ENCODE data around the gene TMEM134. TPM values are rescaled to one million over a fixed set of nuclear protein-coding genes. Genes with fewer than 3 reads are reported as not detected.

TMEM134 gene
- total and polyA plus RNA-seq, 9 of the 15 experiments (the other 6 are each of a cell fraction or from before 2014, with no cell fraction given), result 0.63 to 48.4 (median 10.7) TPM

DNA sequence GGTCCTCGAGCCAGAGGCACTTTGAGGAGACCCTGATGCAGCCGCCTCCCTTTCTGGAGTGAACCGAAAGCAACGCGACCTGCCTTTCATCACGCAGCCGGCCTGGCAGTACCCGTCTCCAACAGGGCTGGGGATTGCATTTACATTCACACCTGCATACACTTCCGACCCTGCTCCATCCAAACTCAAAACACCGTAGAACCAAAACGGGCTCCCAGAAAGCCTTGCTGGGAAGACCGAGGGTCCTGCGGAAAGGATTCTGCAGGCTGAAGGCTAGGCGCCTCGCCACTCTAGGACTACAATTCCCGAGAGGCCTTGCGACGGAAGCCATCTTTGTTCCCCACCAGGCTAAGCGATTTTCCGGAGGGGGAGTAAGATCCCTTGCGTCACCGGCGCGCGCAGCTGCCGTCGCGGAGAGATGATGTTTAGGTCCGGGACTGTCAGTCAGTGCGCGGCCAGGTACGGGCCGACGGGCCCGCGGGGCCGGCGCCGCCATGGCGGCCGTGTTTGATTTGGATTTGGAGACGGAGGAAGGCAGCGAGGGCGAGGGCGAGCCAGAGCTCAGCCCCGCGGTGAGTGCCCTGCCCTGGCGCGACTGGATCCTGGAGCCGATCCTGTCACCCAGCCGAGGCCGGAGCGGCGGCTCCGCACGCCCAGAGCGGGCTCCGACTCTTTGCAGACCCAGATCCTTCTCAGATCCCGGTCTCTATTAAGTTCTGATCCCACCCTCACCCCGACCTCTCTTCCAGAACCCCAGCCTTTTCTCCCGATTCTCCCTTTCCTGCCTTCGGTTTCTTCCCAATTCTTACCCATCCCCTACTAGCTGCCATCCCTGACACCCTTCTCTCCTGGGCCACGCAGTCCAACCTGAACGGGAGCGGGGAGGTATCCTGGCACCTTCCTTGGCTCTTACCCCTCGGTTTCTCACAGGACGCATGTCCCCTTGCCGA lies 40.7 kb downstream of the TMEM134 start, which contains the start of gene RPS6KB2 (continued):
- TF ChIP-seq SMC3 (conservative IDR thresholded peaks at IDR 0.05; ENCODE audit: insufficient read depth, low read depth, low read length), result no peak
- TF ChIP-seq TRIM25 (IDR thresholded peaks at IDR 0.05; ENCODE audit: borderline replicate concordance), result no peak
- TF ChIP-seq RAD51 (IDR thresholded peaks at IDR 0.05; ENCODE audit: borderline replicate concordance, low read depth), result no peak
- TF ChIP-seq ZNF121 (CRISPR knock-in tag; conservative IDR thresholded peaks at IDR 0.05), result no peak
- no peak for TF ChIP-seq MXD1 (CRISPR knock-in tag; IDR thresholded peaks at IDR 0.05; ENCODE audit: borderline replicate concordance, poor library complexity, severe bottlenecking)
- no peak for TF ChIP-seq TOE1 (IDR thresholded peaks at IDR 0.05; ENCODE audit: borderline replicate concordance)
- TF ChIP-seq TOE1 (CRISPR knock-in tag; IDR thresholded peaks at IDR 0.05; ENCODE audit: borderline replicate concordance, low read depth), result no peak
- no peak for TF ChIP-seq NCOA4 (IDR thresholded peaks at IDR 0.05; ENCODE audit: partially characterized antibody)
- no peak for TF ChIP-seq BCLAF1 (IDR thresholded peaks at IDR 0.05; ENCODE audit: borderline replicate concordance in 1 of 2, control insufficient read depth in 1 of 2, low read depth in 2 of 2, low read length in 1 of 2)
- TF ChIP-seq ZNF778 (CRISPR knock-in tag; IDR thresholded peaks at IDR 0.05), result no peak
- TF ChIP-seq, protein P1, sequence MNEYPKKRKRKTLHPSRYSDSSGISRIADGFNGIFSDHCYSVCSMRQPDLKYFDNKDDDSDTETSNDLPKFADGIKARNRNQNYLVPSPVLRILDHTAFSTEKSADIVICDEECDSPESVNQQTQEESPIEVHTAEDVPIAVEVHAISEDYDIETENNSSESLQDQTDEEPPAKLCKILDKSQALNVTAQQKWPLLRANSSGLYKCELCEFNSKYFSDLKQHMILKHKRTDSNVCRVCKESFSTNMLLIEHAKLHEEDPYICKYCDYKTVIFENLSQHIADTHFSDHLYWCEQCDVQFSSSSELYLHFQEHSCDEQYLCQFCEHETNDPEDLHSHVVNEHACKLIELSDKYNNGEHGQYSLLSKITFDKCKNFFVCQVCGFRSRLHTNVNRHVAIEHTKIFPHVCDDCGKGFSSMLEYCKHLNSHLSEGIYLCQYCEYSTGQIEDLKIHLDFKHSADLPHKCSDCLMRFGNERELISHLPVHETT (CRISPR knock-in tag; conservative IDR thresholded peaks at IDR 0.05 in 1 of 2, IDR thresholded peaks at IDR 0.05 in 1 of 2), result peak in 1 of 2 experiments; percentile 89; a peak in 2 of 4 replicates
- TF ChIP-seq ZNF561 (CRISPR knock-in tag; conservative IDR thresholded peaks at IDR 0.05), result no peak
- TF ChIP-seq SMARCC2 (IDR thresholded peaks at IDR 0.05; ENCODE audit: low read depth), result no peak
- TF ChIP-seq MYBL2 (IDR thresholded peaks at IDR 0.05; ENCODE audit: low read depth), result no peak
- TF ChIP-seq MYBL2 (CRISPR knock-in tag; IDR thresholded peaks at IDR 0.05; ENCODE audit: borderline replicate concordance), result no peak
- no peak for TF ChIP-seq DDX20 (tag; IDR thresholded peaks at IDR 0.05; ENCODE audit: low read depth)
- TF ChIP-seq TRIM24 (IDR thresholded peaks at IDR 0.05), result no peak

Data from K562 (cell line).